BJ (cell line): Measurements from ENCODE around the gene CD164L2. TPM values are rescaled to one million over a fixed set of nuclear protein-coding genes. Genes with fewer than 3 reads are reported as not detected.

Experiments
- CTCF ChIA-PET: fragments of 350-600 bp; formaldehyde crosslinking; extraction: SDS; loops from one replicate; lab custom pipeline; 2021; ENCODE audit warnings: antibody characterized with exemption, inconsistent platforms; lab: Yijun Ruan, JAX
- POLR2A ChIA-PET: fragments of 300-600 bp; sonication (Branson Sonifier 250); formaldehyde crosslinking; extraction: SDS; loops from one replicate; lab custom pipeline; 2021; ENCODE audit warnings: antibody characterized with exemption; lab: Charles Lee
- DNase-seq: peaks from one replicate; pipeline ENCODE4 v3.0.0-alpha.2; 2011; ENCODE audit warnings: low read depth
- H3K27me3 ChIP-seq: 2 replicates; pipeline ENCODE4 v1.6.0; 2011; ENCODE audit warnings: low read length; ENCODE audit not compliant: control insufficient read depth, insufficient read depth
- H3K36me3 ChIP-seq: 2 replicates; pipeline ENCODE4 v1.5.1; 2011; ENCODE audit warnings: low read length; ENCODE audit not compliant: control insufficient read depth, insufficient read depth
- H3K4me3 ChIP-seq: 2 replicates; pipeline ENCODE4 v1.5.1; 2011; ENCODE audit warnings: low read depth, mild to moderate bottlenecking, control low read depth, low read length
- polyA plus RNA-seq: library from polyadenylated mRNA; depleted of rRNA; stranded (reverse); fragments of >200 nt; gene quantifications from 2 replicates; pipeline ENCODE4 v1.2.3, GENCODE V29; 2011
- TF ChIP-seq, protein P1 (sequence below): IDR thresholded peaks from 2 replicates; pipeline ENCODE4 v1.5.1; 2011; ENCODE audit warnings: low read depth, mild to moderate bottlenecking, control low read depth, inconsistent platforms, low read length, moderate library complexity; ENCODE audit not compliant: insufficient read depth

The CD164L2 gene
- polyA plus RNA-seq, 1 experiment: not detected

DNA sequence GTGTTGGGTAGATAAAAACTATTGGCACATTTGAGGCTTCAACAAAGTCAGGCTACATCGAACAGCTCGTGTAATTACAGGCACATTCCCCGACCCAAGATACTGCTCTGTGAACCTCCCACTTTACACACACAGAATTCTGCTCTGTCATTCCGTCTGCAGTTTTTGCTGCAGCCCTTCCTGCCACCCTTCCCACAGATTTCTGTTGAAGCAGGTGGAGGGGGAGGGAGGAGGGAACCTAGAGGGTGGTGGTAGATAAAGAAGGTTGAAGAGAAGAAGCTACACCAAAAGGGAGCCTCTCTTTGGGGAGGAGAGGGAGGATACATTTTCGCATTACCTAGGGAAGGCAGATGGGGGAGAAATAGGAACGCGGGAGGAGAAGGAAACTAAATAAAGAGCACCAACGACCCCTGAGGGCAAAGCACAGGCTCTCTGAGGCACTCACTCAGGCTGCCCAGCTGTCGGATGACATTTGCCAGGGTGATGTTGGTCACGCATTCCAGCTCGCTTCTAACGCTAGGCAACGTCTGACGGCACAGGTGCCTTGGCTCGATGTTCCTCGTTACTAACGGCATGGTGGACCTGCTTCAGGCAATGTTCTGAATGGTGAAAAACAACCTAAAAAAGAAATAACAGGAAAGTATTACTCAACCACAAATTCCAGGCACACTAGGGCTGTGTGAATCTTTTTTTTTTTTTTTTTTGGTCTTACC lies 45.3 kb upstream of the CD164L2 start:
- Histone ChIP-seq H3K4me3 (no peak overlapping the region), H3K27me3 (no peaks in the 10 kb centered on the region), H3K36me3 (peaks cover 6% of the 10 kb centered on the region)
- no peak for DNase-seq
- ChIA-PET POLR2A (interaction anchor here (0.6 kb wide), 1 partner anchor 129 kb away, joined by 3 read pairs; no protein-coding TSS in a partner anchor), CTCF (interaction anchor here (0.7 to 2.8 kb wide), 9 partner anchors 9 to 180 kb away, joined by 3 to 10 read pairs (median 3); no protein-coding TSS in a partner anchor)
- TF ChIP-seq, protein P1, sequence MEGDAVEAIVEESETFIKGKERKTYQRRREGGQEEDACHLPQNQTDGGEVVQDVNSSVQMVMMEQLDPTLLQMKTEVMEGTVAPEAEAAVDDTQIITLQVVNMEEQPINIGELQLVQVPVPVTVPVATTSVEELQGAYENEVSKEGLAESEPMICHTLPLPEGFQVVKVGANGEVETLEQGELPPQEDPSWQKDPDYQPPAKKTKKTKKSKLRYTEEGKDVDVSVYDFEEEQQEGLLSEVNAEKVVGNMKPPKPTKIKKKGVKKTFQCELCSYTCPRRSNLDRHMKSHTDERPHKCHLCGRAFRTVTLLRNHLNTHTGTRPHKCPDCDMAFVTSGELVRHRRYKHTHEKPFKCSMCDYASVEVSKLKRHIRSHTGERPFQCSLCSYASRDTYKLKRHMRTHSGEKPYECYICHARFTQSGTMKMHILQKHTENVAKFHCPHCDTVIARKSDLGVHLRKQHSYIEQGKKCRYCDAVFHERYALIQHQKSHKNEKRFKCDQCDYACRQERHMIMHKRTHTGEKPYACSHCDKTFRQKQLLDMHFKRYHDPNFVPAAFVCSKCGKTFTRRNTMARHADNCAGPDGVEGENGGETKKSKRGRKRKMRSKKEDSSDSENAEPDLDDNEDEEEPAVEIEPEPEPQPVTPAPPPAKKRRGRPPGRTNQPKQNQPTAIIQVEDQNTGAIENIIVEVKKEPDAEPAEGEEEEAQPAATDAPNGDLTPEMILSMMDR: no peak

DNA sequence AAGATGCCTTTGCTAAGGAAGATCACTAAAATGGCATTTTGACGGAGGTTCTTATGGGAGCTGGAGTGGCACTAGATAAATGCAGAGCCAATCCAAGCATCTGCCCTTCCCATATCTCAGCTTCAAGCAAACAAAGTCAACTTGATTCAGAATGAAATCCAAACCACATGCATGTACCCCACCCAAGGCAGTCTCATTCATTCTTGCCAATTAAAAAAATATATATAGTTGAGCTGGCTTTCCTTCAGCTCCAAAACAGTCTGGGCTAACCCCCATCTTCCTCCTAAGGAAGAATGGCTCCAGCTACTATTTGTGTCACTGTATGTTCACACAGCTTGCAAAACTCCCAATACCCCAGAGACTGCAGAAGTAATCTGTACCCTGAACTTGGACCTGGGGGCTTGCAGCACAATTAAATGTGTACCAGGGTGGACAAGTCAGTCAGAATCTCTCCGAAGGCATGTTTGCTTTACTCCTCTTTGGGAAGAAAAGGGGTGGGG lies 44.7 kb upstream of the CD164L2 start:
- H3K36me3 ChIP-seq: peaks cover 6% of the 10 kb centered on the region
- POLR2A ChIA-PET: interaction anchor here (0.6 kb wide), 1 partner anchor 130 kb away, joined by 3 read pairs; no protein-coding TSS in a partner anchor
- H3K27me3 ChIP-seq: no peaks in the 10 kb centered on the region
- TF ChIP-seq, protein P1: no peak
- CTCF ChIA-PET: interaction anchor here (0.7 to 2.8 kb wide), 8 partner anchors 9 to 180 kb away, joined by 3 to 10 read pairs (median 3); no protein-coding TSS in a partner anchor
- no peak overlapping the region for H3K4me3 ChIP-seq
- DNase-seq: no peak

- POLR2A ChIA-PET: no interaction called here
- TF ChIP-seq, protein P1: no peak
- Histone ChIP-seq H3K4me3 (no peak overlapping the region), H3K36me3 (peaks cover 6% of the 10 kb centered on the region), H3K27me3 (no peaks in the 10 kb centered on the region)
- DNase-seq: no peak
- CTCF ChIA-PET: interaction anchor here (1.0 to 2.8 kb wide), 5 partner anchors 8 to 179 kb away, joined by 3 to 10 read pairs (median 3); no protein-coding TSS in a partner anchor
Observed at GRCh38 chr1:27427329-27427728, 44.2 kb upstream of the CD164L2 start.

GRCh38 chr1:27423709-27424108 lies 40.6 kb upstream of the CD164L2 start:
- ChIA-PET CTCF (interaction anchor here (3.4 kb wide), 1 partner anchor 13 kb away, joined by 11 read pairs; no protein-coding TSS in a partner anchor), POLR2A (no interaction called here)
- H3K27me3 ChIP-seq: no peaks in the 10 kb centered on the region
- no peak overlapping the region for H3K4me3 ChIP-seq
- DNase-seq: no peak
- H3K36me3 ChIP-seq: peaks cover 6% of the 10 kb centered on the region
- TF ChIP-seq, protein P1: no peak
